ENCODE measurements around the gene PTPRCAP. TPM values are rescaled to one million over a fixed set of nuclear protein-coding genes. Genes with fewer than 3 reads are reported as not detected.
A peak's percentile ranks its signal among the peaks of the same experiment; 100 is the strongest.

Gene PTPRCAP
- total and polyA plus RNA-seq, 4 donors = 2.9 to 6.2 (median 4.5) TPM

DNA sequence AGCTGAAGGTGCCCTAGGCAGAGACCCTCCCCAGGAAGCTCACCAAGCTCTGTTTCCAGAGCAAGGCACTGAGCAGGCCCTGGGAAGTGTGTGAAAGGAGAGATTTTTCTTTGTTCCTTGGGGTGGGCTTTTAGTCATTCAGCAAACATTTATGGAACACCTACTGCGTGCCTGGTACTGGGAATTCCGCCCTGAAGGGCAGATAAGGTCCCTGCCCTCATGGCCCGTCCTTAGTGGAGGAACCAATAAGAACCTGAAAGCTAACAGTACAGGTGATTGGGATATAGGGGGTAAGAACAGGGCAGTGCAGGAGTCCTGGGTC, 27.7 kb upstream of the PTPRCAP start:
- 22% methylated on average over 3 of the region's 3 CpGs for WGBS
- Histone ChIP-seq H3K27ac (ENCODE audit: low read depth in 1 of 2, low read length in 2 of 2) (peak overlapping the region; percentile 73 to 95), H3K36me3 (ENCODE audit: control insufficient read depth in 4 of 4, insufficient read depth in 3 of 4, low read depth in 1 of 4, low read length in 3 of 4) (no peaks in the 10 kb centered on the region), H3K9ac (ENCODE audit: low read depth in 1 of 2, low read length in 2 of 2) (peak overlapping the region; percentile 22 to 69), H3K9me3 (ENCODE audit: control insufficient read depth in 4 of 4, low read length in 3 of 4) (no peaks in the 10 kb centered on the region), H3K4me1 (ENCODE audit: control insufficient read depth in 4 of 4, insufficient read depth in 4 of 4, low read length in 3 of 4) (peaks cover 19 to 43% (median 31%) of the 10 kb centered on the region in 4 donors), H3K27me3 (ENCODE audit: control insufficient read depth in 4 of 4, insufficient read depth in 4 of 4, low read length in 3 of 4) (no peaks in the 10 kb centered on the region), H3K4me3 (ENCODE audit: low read depth in 1 of 3, low read length in 3 of 3) (peak overlapping the region; percentile 72 to 82 (median 81))
- TF ChIP-seq EGR1 (IDR thresholded peaks at IDR 0.05; ENCODE audit: low read depth in 2 of 2) = no peak
- no peak for TF ChIP-seq GABPA (IDR thresholded peaks at IDR 0.05 in 1 of 2, conservative IDR thresholded peaks at IDR 0.05 in 1 of 2)
- TF ChIP-seq NR2F2 (IDR thresholded peaks at IDR 0.05) = no peak
- TF ChIP-seq, protein P1, sequence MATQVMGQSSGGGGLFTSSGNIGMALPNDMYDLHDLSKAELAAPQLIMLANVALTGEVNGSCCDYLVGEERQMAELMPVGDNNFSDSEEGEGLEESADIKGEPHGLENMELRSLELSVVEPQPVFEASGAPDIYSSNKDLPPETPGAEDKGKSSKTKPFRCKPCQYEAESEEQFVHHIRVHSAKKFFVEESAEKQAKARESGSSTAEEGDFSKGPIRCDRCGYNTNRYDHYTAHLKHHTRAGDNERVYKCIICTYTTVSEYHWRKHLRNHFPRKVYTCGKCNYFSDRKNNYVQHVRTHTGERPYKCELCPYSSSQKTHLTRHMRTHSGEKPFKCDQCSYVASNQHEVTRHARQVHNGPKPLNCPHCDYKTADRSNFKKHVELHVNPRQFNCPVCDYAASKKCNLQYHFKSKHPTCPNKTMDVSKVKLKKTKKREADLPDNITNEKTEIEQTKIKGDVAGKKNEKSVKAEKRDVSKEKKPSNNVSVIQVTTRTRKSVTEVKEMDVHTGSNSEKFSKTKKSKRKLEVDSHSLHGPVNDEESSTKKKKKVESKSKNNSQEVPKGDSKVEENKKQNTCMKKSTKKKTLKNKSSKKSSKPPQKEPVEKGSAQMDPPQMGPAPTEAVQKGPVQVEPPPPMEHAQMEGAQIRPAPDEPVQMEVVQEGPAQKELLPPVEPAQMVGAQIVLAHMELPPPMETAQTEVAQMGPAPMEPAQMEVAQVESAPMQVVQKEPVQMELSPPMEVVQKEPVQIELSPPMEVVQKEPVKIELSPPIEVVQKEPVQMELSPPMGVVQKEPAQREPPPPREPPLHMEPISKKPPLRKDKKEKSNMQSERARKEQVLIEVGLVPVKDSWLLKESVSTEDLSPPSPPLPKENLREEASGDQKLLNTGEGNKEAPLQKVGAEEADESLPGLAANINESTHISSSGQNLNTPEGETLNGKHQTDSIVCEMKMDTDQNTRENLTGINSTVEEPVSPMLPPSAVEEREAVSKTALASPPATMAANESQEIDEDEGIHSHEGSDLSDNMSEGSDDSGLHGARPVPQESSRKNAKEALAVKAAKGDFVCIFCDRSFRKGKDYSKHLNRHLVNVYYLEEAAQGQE (IDR thresholded peaks at IDR 0.05) = no peak
- no peak for TF ChIP-seq FOXA1 (IDR thresholded peaks at IDR 0.05)
- TF ChIP-seq HNF4G (IDR thresholded peaks at IDR 0.05) = no peak
- no peak for TF ChIP-seq CTCF (IDR thresholded peaks at IDR 0.05; ENCODE audit: low read depth, low read length, missing input control)
- no peak for TF ChIP-seq MAX (IDR thresholded peaks at IDR 0.05)
- no peak for TF ChIP-seq FOXA2 (IDR thresholded peaks at IDR 0.05)
- no peak for TF ChIP-seq RXRA (IDR thresholded peaks at IDR 0.05)
- TF ChIP-seq, protein P2, sequence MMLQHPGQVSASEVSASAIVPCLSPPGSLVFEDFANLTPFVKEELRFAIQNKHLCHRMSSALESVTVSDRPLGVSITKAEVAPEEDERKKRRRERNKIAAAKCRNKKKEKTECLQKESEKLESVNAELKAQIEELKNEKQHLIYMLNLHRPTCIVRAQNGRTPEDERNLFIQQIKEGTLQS (IDR thresholded peaks at IDR 0.05) = no peak
- TF ChIP-seq SP1 (IDR thresholded peaks at IDR 0.05) = no peak
- TF ChIP-seq RAD21 (IDR thresholded peaks at IDR 0.05) = no peak
- no peak for TF ChIP-seq JUND (IDR thresholded peaks at IDR 0.05)
- DNase-seq (ENCODE audit: low spot score) = no peak

- peaks cover 19 to 42% (median 31%) of the 10 kb centered on the region in 4 donors for H3K4me1 ChIP-seq (ENCODE audit: control insufficient read depth in 4 of 4, insufficient read depth in 4 of 4, low read length in 3 of 4)
- peak; percentile 94 for DNase-seq (ENCODE audit: low spot score)
- TF ChIP-seq YY1 (IDR thresholded peaks at IDR 0.05) (peak; percentile 94), NR2F2 (IDR thresholded peaks at IDR 0.05) (peak; percentile 34), GABPA (IDR thresholded peaks at IDR 0.05 in 1 of 2, conservative IDR thresholded peaks at IDR 0.05 in 1 of 2) (peak in 1 of 2 donors; percentile 69), SP1 (IDR thresholded peaks at IDR 0.05) (peak; percentile 14), RXRA (IDR thresholded peaks at IDR 0.05) (no peak), RAD21 (IDR thresholded peaks at IDR 0.05) (peak in 1 of 2 donors; percentile 24), HNF4G (IDR thresholded peaks at IDR 0.05) (no peak)
- TF ChIP-seq, protein P1 (IDR thresholded peaks at IDR 0.05) = peak; percentile 46
- no peaks in the 10 kb centered on the region for H3K27me3 ChIP-seq (ENCODE audit: control insufficient read depth in 4 of 4, insufficient read depth in 4 of 4, low read length in 3 of 4)
- peak overlapping the region; percentile 73 to 95 for H3K27ac ChIP-seq (ENCODE audit: low read depth in 1 of 2, low read length in 2 of 2)
- H3K9ac ChIP-seq (ENCODE audit: low read depth in 1 of 2, low read length in 2 of 2) = peak overlapping the region; percentile 22 to 69
- peak overlapping the region; percentile 72 to 82 (median 81) for H3K4me3 ChIP-seq (ENCODE audit: low read depth in 1 of 3, low read length in 3 of 3)
- WGBS = 9% methylated on average over 56 of the region's 56 CpGs
- H3K9me3 ChIP-seq (ENCODE audit: control insufficient read depth in 4 of 4, low read length in 3 of 4) = no peaks in the 10 kb centered on the region
- no peaks in the 10 kb centered on the region for H3K36me3 ChIP-seq (ENCODE audit: control insufficient read depth in 4 of 4, insufficient read depth in 3 of 4, low read depth in 1 of 4, low read length in 3 of 4)
These were observed 27.1 kb upstream of the PTPRCAP start for GRCh38 chr11:67464411-67465188.

All from liver (tissue), 9 donors.